A673 (cell line): ENCODE measurements around the gene ZBTB22.
"Not testable (repeated sequence)": the region's sequence is repeated elsewhere in the genome, so short reads cannot be mapped to it uniquely, and the experiment has no call there.

Source experiments
- EZH2 ChIP-seq: fragments of 200-600 bp; sonication (generic); IDR thresholded peaks from 2 replicates; pipeline ENCODE4 v1.6.1; 2017; ENCODE audit warnings: borderline replicate concordance, low read depth, mild to moderate bottlenecking, mixed read lengths, antibody characterized with exemption, low read length; ENCODE audit not compliant: poor library complexity, severe bottlenecking
- TF ChIP-seq, protein P1 (sequence below): fragments of 300-800, 200-600 bp; sonication (generic); conservative IDR thresholded peaks from 2 replicates; pipeline ENCODE4 v1.5.1; 2017; ENCODE audit warnings: low read depth, mild to moderate bottlenecking, antibody characterized with exemption, low read length, moderate library complexity, mixed read lengths

GRCh38 chr6:33364475-33365205 lies 47.1 kb upstream of the ZBTB22 start:
- TF ChIP-seq, protein P1, sequence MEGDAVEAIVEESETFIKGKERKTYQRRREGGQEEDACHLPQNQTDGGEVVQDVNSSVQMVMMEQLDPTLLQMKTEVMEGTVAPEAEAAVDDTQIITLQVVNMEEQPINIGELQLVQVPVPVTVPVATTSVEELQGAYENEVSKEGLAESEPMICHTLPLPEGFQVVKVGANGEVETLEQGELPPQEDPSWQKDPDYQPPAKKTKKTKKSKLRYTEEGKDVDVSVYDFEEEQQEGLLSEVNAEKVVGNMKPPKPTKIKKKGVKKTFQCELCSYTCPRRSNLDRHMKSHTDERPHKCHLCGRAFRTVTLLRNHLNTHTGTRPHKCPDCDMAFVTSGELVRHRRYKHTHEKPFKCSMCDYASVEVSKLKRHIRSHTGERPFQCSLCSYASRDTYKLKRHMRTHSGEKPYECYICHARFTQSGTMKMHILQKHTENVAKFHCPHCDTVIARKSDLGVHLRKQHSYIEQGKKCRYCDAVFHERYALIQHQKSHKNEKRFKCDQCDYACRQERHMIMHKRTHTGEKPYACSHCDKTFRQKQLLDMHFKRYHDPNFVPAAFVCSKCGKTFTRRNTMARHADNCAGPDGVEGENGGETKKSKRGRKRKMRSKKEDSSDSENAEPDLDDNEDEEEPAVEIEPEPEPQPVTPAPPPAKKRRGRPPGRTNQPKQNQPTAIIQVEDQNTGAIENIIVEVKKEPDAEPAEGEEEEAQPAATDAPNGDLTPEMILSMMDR, result not testable (repeated sequence)
- TF ChIP-seq EZH2, result not testable (repeated sequence)
